Cardiac fibroblast (primary cell): ENCODE measurements around the gene RARRES2.

ENCODE experiments used
- DNase-seq, 2 donors: peaks; one replicate each; pipeline versions ENCODE4 v3.0.0 to v3.0.0-alpha.2; 2010; ENCODE audit warnings: low read depth in 2 of 2
- H3K4me3 ChIP-seq, 2 donors: replicated peaks in 1 of 2; 1 replicate in 1 of 2; 2 replicates in 1 of 2; pipeline ENCODE4 v1.5.1; 2011; ENCODE audit warnings: low read depth in 2 of 2, low read length in 2 of 2, mild to moderate bottlenecking in 2 of 2, moderate library complexity in 1 of 2
- CTCF ChIP-seq: IDR thresholded peaks from one replicate; pipeline ENCODE4 v1.5.1; 2011; ENCODE audit warnings: low read depth, mild to moderate bottlenecking, low read length, inconsistent platforms

RARRES2 gene

DNA sequence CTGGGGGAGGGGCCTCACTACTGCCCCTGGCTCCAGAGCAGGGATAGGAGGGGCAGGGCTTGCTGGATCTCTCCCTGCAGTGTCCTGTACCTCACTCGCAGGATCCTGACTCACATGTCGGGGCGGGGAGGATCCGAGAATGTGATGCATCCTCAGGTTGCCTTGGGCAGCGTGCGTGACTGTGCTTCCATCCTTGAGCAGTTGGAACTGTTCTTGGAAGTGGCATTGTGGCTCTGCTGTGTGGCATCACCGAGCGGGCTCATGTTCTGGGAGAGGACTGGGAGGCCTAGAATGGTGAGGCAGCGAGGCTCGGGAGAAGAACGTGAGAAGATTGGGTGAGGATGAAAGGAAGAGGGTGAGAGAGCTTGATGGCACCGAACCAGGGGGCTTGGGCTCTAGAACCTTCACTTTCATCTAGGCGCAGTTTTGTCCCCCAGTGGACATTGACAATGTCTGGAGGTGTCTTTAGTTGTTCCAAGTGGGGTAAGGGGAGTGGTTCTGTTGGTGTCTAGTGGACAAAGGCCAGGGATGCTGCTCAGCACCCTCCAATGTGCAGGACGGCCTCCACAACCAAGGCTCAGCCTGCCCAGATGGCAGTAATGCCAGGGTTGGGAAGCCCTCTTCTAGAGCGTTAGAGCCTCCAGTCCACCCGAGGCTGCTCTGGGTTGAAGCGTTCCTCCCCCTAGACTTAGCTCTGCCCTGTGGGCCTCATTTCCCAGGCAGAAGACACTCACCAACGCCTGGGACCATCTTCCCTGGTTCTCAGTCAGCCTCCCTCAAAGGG is 8.4 kb downstream of the RARRES2 start:
- no peak overlapping the region for H3K4me3 ChIP-seq
- TF ChIP-seq CTCF = no peak
- DNase-seq = no peak

DNA sequence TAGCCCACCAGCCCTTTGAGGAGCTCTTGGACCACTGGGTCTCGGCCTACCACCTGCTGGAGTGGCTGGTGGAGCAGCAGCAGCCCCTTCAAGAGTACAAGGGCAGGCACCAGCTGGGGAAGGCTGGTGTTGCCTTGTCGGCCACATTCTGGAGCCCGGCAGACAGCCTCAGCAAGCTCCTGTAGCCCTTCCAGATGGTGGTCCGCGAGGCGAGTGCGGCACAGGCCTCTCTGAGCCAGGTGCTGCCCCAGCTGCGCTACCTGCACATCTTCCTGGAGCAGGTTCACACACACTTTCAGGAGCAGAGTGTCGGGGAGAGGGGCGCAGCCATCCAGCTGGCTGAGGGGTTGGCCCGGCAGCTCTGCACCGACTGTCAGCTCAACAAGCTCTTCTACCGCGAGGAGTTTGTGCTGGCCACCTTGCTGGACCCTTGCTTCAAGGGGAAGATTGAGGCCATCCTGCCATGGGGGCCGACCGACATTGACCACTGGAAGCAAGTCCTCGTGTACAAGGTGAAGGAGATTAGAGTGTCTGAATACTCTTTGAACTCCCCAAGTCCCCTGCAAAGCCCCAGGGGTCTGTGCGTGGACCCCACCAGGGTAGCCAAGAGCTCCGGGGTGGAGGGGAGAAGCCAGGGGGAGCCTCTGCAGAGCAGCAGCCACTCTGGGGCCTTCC is 11.1 kb downstream of the RARRES2 start:
- no peak for DNase-seq
- TF ChIP-seq CTCF = no peak
- H3K4me3 ChIP-seq = no peak overlapping the region

GRCh38 chr7:150329331-150330120 is 11.9 kb downstream of the RARRES2 start:
- no peak for TF ChIP-seq CTCF
- DNase-seq = no peak
- no peak overlapping the region for H3K4me3 ChIP-seq

GRCh38 chr7:150327308-150327707 is 14.1 kb downstream of the RARRES2 start:
- H3K4me3 ChIP-seq = no peak overlapping the region
- no peak for DNase-seq
- TF ChIP-seq CTCF = no peak

DNA sequence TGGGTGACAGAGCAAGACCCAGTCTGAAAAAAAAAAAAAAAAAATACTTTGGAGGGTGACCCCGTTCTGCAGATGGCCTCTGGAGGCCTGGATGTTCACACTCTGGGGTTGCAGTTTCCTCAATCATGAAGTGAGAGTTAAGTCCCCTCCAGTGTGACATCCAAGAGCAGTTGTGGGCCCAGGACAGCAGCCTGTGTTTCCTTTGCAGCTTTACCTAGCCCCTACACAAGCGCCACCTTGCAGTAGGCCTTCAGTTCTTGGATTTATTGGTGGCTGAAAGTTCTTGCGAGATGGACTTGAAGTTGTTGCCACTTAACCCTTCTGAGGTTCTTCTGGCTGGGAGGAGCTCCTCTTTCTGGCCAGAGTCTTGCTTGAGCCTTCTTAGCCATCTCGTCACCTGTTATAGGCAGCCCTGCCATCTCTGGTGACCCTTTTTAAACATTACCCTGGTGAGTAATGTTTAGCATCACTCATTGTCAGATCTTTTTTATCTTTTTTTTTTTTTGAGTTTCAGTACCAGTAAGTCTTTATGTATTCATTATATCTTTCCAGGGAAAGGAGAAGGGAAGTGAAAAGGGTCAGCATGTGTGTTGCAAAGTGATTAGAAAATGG is 14.7 kb downstream of the RARRES2 start:
- H3K4me3 ChIP-seq = no peak overlapping the region
- DNase-seq = no peak
- no peak for TF ChIP-seq CTCF

GRCh38 chr7:150325901-150326300 is 15.5 kb downstream of the RARRES2 start:
- no peak for DNase-seq
- no peak overlapping the region for H3K4me3 ChIP-seq
- no peak for TF ChIP-seq CTCF
